Erythroblast (primary cell): Measurements from ENCODE around the gene PLAC8L1.

Experiments
- GATA1 ChIP-seq: IDR thresholded peaks from 2 replicates; pipeline ENCODE4 v1.6.1; 2011; ENCODE audit warnings: low read depth, mild to moderate bottlenecking, control low read depth, low read length, moderate library complexity
- POLR2A ChIP-seq: IDR thresholded peaks from 2 replicates; pipeline ENCODE4 v1.6.1; 2011; ENCODE audit warnings: mild to moderate bottlenecking, low read length

DNA sequence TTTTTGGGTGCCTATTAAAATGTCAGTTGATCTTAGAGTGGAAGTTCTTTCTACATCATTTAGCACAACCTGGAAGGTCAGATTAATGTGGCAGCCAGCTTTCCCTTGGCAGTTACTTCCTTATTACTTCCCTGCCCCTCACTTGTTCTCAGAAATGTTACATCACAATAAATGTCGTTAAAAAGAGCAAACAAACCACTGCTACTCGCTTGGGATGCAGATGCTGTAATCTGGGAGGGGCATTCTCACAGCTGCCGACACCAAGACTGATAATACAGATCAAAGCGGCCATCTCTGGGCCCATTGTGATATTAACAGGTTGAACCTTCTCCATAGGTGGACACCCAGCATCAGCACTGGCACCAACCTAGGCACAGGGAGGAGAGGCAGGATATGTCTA is 29.3 kb downstream of the PLAC8L1 start:
- TF ChIP-seq POLR2A (no peak), GATA1 (no peak)
